Neural progenitor cell (in vitro differentiated cells): ENCODE results near the gene PAQR5. TPM values are rescaled to one million over a fixed set of nuclear protein-coding genes. Genes with fewer than 3 reads are reported as not detected.

ENCODE experiments used
- DNase-seq: peaks from one replicate; pipeline ENCODE4 v3.0.0-alpha.2; 2016; ENCODE audit warnings: low spot score
- H2AFZ ChIP-seq: fragments of 200-600 bp; sonication (generic); replicated peaks from 2 replicates; pipeline ENCODE4 v1.6.1; 2016; ENCODE audit warnings: antibody characterized with exemption
- H3F3A ChIP-seq: fragments of 200-600 bp; sonication (generic); 2 replicates; pipeline ENCODE4 v1.6.1; 2016; ENCODE audit warnings: antibody characterized with exemption, low read depth
- H3K27ac ChIP-seq: fragments of 200-600 bp; sonication (generic); 2 replicates; pipeline ENCODE4 v1.5.1; 2016; ENCODE audit warnings: mild to moderate bottlenecking
- H3K27me3 ChIP-seq: fragments of 200-600 bp; sonication (generic); 2 replicates; pipeline ENCODE4 v1.6.1; 2016; ENCODE audit warnings: mild to moderate bottlenecking, moderate library complexity
- H3K36me3 ChIP-seq: fragments of 200-600 bp; sonication (generic); 2 replicates; pipeline ENCODE4 v1.5.1; 2016
- H3K4me1 ChIP-seq: fragments of 200-600 bp; sonication (generic); 2 replicates; pipeline ENCODE4 v1.6.1; 2016; ENCODE audit warnings: mixed run types
- H3K4me2 ChIP-seq: fragments of 200-600 bp; sonication (generic); 2 replicates; pipeline ENCODE4 v1.6.1; 2016
- H3K4me3 ChIP-seq: fragments of 200-600 bp; sonication (generic); 2 replicates; pipeline ENCODE4 v1.5.1; 2016
- H3K79me2 ChIP-seq: fragments of 200-600 bp; sonication (generic); 2 replicates; pipeline ENCODE4 v1.6.1; 2016; ENCODE audit warnings: low read depth
- H3K9ac ChIP-seq: fragments of 200-600 bp; sonication (generic); 2 replicates; pipeline ENCODE4 v1.6.1; 2016
- H3K9me3 ChIP-seq: fragments of 200-600 bp; sonication (generic); 2 replicates; pipeline ENCODE4 v1.5.1; 2016; ENCODE audit warnings: low read depth
- H4K20me1 ChIP-seq: fragments of 200-600 bp; sonication (generic); 2 replicates; pipeline ENCODE4 v1.6.1; 2016; ENCODE audit warnings: low read depth
- H3K27ac Mint-ChIP-seq: 3 replicates; pipeline ENCODE4 v1.8.0; 2021; ENCODE audit warnings: mixed read lengths
- H3K27me3 Mint-ChIP-seq: 2 replicates; pipeline ENCODE4 v1.8.0; 2022; ENCODE audit warnings: low read depth, mild to moderate bottlenecking, inconsistent platforms, moderate library complexity, mixed read lengths; ENCODE audit not compliant: insufficient read depth
- H3K36me3 Mint-ChIP-seq: 3 replicates; pipeline ENCODE4 v1.8.0; 2021; ENCODE audit warnings: mixed read lengths
- H3K4me1 Mint-ChIP-seq: 3 replicates; pipeline ENCODE4 v1.8.0; 2021; ENCODE audit warnings: mixed read lengths
- H3K4me3 Mint-ChIP-seq: 3 replicates; pipeline ENCODE4 v1.8.0; 2021; ENCODE audit warnings: mild to moderate bottlenecking, moderate library complexity, mixed read lengths
- H3K9me3 Mint-ChIP-seq: 3 replicates; pipeline ENCODE4 v1.8.0; 2020; ENCODE audit warnings: mixed read lengths
- CTCF ChIP-seq: fragments of 200-600 bp; sonication (generic); IDR thresholded peaks from 2 replicates; pipeline ENCODE4 v1.5.1; 2017; ENCODE audit warnings: antibody characterized with exemption, mild to moderate bottlenecking
- EZH2 ChIP-seq: fragments of 200-600 bp; sonication (generic); IDR thresholded peaks from 2 replicates; pipeline ENCODE4 v1.6.1; 2017; ENCODE audit warnings: antibody characterized with exemption, mild to moderate bottlenecking, moderate library complexity
- EZH2phosphoT487 ChIP-seq: fragments of 200-600 bp; sonication (generic); IDR thresholded peaks from 2 replicates; pipeline ENCODE4 v1.6.1; 2017; ENCODE audit warnings: antibody characterized with exemption
- total RNA-seq: library from RNA; depleted of rRNA; stranded (reverse); fragments of >200 nt; gene quantifications from 2 replicates; pipeline ENCODE4 v1.2.3, GENCODE V29; 2015; ENCODE audit warnings: low replicate concordance

The PAQR5 gene
- total RNA-seq, 1 donor from 2014 or later, result 1.4 TPM

GRCh38 chr15:69433831-69434230 is 135.1 kb downstream of the PAQR5 start:
- H4K20me1 ChIP-seq, result peaks cover 35% of the 10 kb centered on the region
- no peak overlapping the region for H3K9ac ChIP-seq
- no peaks in the 10 kb centered on the region for H3K27me3 ChIP-seq
- no peak overlapping the region for H3K4me2 ChIP-seq
- H3K9me3 ChIP-seq, result no peaks in the 10 kb centered on the region
- Mint-ChIP-seq H3K4me1 (no peaks in the 10 kb centered on the region), H3K27me3 (no peaks in the 10 kb centered on the region), H3K36me3 (peaks cover 45% of the 10 kb centered on the region), H3K4me3 (no peak overlapping the region), H3K27ac (no peak overlapping the region), H3K9me3 (no peaks in the 10 kb centered on the region)
- TF ChIP-seq EZH2 (no peak), CTCF (no peak), EZH2phosphoT487 (no peak)
- no peak for DNase-seq
- no peak overlapping the region for H2AFZ ChIP-seq
- H3K4me3 ChIP-seq, result no peak overlapping the region
- peaks cover 5% of the 10 kb centered on the region for H3K79me2 ChIP-seq
- peaks cover 33% of the 10 kb centered on the region for H3K36me3 ChIP-seq
- no peaks in the 10 kb centered on the region for H3K4me1 ChIP-seq
- no peak overlapping the region for H3K27ac ChIP-seq
- H3F3A ChIP-seq, result peaks cover 3% of the 10 kb centered on the region

GRCh38 chr15:69434238-69434637 is 135.5 kb downstream of the PAQR5 start:
- DNase-seq, result no peak
- Histone ChIP-seq H4K20me1 (peaks cover 35% of the 10 kb centered on the region), H3K4me3 (no peak overlapping the region), H3K4me2 (no peak overlapping the region), H3K27me3 (no peaks in the 10 kb centered on the region), H2AFZ (no peak overlapping the region), H3K4me1 (no peaks in the 10 kb centered on the region), H3K79me2 (peaks cover 5% of the 10 kb centered on the region), H3K9ac (no peak overlapping the region), H3F3A (peaks cover 3% of the 10 kb centered on the region), H3K36me3 (peaks cover 33% of the 10 kb centered on the region), H3K27ac (no peak overlapping the region), H3K9me3 (no peaks in the 10 kb centered on the region)
- no peaks in the 10 kb centered on the region for H3K9me3 Mint-ChIP-seq
- H3K36me3 Mint-ChIP-seq, result peaks cover 41% of the 10 kb centered on the region
- H3K27ac Mint-ChIP-seq, result no peak overlapping the region
- no peak for TF ChIP-seq EZH2
- TF ChIP-seq CTCF, result no peak
- H3K4me1 Mint-ChIP-seq, result no peaks in the 10 kb centered on the region
- H3K27me3 Mint-ChIP-seq, result no peaks in the 10 kb centered on the region
- H3K4me3 Mint-ChIP-seq, result no peak overlapping the region

GRCh38 chr15:69434679-69435078 is 136.0 kb downstream of the PAQR5 start:
- no peaks in the 10 kb centered on the region for H3K9me3 ChIP-seq
- TF ChIP-seq EZH2 (no peak), EZH2phosphoT487 (no peak), CTCF (no peak)
- H3K9me3 Mint-ChIP-seq, result no peaks in the 10 kb centered on the region
- no peak overlapping the region for H3K4me3 Mint-ChIP-seq
- H3K9ac ChIP-seq, result no peak overlapping the region
- peaks cover 36% of the 10 kb centered on the region for H3K36me3 ChIP-seq
- H3K79me2 ChIP-seq, result peaks cover 5% of the 10 kb centered on the region
- H3K4me1 Mint-ChIP-seq, result no peaks in the 10 kb centered on the region
- H3K27ac ChIP-seq, result no peak overlapping the region
- no peak overlapping the region for H3K27ac Mint-ChIP-seq
- H3K36me3 Mint-ChIP-seq, result peaks cover 39% of the 10 kb centered on the region
- no peak overlapping the region for H3K4me3 ChIP-seq
- H2AFZ ChIP-seq, result no peak overlapping the region
- H3K4me2 ChIP-seq, result no peak overlapping the region
- H3K27me3 Mint-ChIP-seq, result no peaks in the 10 kb centered on the region
- H4K20me1 ChIP-seq, result peaks cover 35% of the 10 kb centered on the region
- H3F3A ChIP-seq, result peaks cover 3% of the 10 kb centered on the region
- H3K4me1 ChIP-seq, result no peaks in the 10 kb centered on the region
- H3K27me3 ChIP-seq, result no peaks in the 10 kb centered on the region
- DNase-seq, result no peak

- Mint-ChIP-seq H3K4me3 (no peak overlapping the region), H3K9me3 (no peaks in the 10 kb centered on the region), H3K27ac (no peak overlapping the region), H3K4me1 (no peaks in the 10 kb centered on the region), H3K36me3 (peaks cover 37% of the 10 kb centered on the region), H3K27me3 (no peaks in the 10 kb centered on the region)
- Histone ChIP-seq H3F3A (peaks cover 13% of the 10 kb centered on the region), H3K4me3 (no peak overlapping the region), H3K9ac (no peak overlapping the region), H2AFZ (no peak overlapping the region), H3K27me3 (no peaks in the 10 kb centered on the region), H4K20me1 (peaks cover 27% of the 10 kb centered on the region), H3K36me3 (peaks cover 49% of the 10 kb centered on the region), H3K4me1 (no peaks in the 10 kb centered on the region), H3K9me3 (no peaks in the 10 kb centered on the region), H3K79me2 (peaks cover 5% of the 10 kb centered on the region), H3K4me2 (no peak overlapping the region), H3K27ac (no peak overlapping the region)
- no peak for DNase-seq
- no peak for TF ChIP-seq EZH2phosphoT487
- no peak for TF ChIP-seq EZH2
- no peak for TF ChIP-seq CTCF
These were observed 137.3 kb downstream of the PAQR5 start for GRCh38 chr15:69435985-69436384.
